ENCODE data around the gene BCL11A.

Gene BCL11A

DNA sequence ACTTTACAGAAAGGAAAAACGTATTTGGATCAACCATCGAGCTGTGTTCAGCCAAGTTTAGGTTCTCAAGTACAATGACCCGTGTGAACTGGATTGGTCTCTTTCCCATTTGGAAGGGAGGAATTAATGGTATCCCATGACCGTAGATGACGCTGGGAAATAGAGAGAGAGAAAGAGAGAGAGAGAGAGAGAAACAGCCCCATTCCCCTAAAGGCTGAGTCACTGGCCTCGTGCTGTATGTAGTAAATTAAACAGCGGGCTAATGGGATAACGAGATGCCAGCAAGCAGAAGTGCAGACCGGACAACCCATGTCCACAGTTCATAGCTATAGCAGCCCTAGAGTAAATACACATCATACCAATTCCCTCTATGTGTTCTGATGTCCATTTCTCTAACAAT is 99.6 kb downstream of the BCL11A start:
- H3K27ac ChIP-seq (ENCODE audit: poor library complexity, severe bottlenecking), result no peak overlapping the region
- no peaks in the 10 kb centered on the region for H3K27me3 ChIP-seq (ENCODE audit: insufficient read depth, poor library complexity, severe bottlenecking)
- H3K36me3 ChIP-seq (ENCODE audit: low read depth), result no peaks in the 10 kb centered on the region
- ATAC-seq (ENCODE audit: low read depth) (no peak), DNase-seq (ENCODE audit: low spot score) (no peak)
- no peaks in the 10 kb centered on the region for H3K4me1 ChIP-seq (ENCODE audit: insufficient read depth, poor library complexity, severe bottlenecking)
- no peaks in the 10 kb centered on the region for H3K9me3 ChIP-seq (ENCODE audit: severe bottlenecking)
- no peak overlapping the region for H3K4me3 ChIP-seq (ENCODE audit: severe bottlenecking)
- TF ChIP-seq, protein P1, sequence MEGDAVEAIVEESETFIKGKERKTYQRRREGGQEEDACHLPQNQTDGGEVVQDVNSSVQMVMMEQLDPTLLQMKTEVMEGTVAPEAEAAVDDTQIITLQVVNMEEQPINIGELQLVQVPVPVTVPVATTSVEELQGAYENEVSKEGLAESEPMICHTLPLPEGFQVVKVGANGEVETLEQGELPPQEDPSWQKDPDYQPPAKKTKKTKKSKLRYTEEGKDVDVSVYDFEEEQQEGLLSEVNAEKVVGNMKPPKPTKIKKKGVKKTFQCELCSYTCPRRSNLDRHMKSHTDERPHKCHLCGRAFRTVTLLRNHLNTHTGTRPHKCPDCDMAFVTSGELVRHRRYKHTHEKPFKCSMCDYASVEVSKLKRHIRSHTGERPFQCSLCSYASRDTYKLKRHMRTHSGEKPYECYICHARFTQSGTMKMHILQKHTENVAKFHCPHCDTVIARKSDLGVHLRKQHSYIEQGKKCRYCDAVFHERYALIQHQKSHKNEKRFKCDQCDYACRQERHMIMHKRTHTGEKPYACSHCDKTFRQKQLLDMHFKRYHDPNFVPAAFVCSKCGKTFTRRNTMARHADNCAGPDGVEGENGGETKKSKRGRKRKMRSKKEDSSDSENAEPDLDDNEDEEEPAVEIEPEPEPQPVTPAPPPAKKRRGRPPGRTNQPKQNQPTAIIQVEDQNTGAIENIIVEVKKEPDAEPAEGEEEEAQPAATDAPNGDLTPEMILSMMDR (IDR thresholded peaks at IDR 0.05; ENCODE audit: poor library complexity, severe bottlenecking), result no peak

DNA sequence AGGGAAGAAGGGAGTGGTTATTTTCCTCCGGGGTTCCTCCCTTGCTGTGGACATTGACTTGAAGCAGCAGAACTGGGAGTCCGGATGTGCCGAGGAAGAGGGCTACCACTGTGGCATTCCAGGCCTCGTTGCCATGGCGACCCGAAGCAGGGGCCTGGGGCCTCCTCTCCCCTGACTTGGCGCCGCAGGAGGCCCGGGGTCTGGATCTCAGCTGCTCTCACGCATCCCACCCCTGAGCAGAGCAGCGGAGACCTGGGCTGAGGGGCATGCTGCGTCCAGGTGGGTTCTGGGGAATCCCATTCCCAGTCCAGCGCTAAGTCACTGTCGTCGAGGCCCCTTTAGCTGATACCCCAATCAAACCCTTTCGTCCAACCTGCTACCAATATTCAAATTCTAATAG is 100.2 kb downstream of the BCL11A start:
- TF ChIP-seq, protein P1 (IDR thresholded peaks at IDR 0.05; ENCODE audit: poor library complexity, severe bottlenecking), result no peak
- H3K27me3 ChIP-seq (ENCODE audit: insufficient read depth, poor library complexity, severe bottlenecking), result no peaks in the 10 kb centered on the region
- DNase-seq (ENCODE audit: low spot score), result no peak
- H3K4me1 ChIP-seq (ENCODE audit: insufficient read depth, poor library complexity, severe bottlenecking), result no peaks in the 10 kb centered on the region
- no peak for ATAC-seq (ENCODE audit: low read depth)
- H3K36me3 ChIP-seq (ENCODE audit: low read depth), result no peaks in the 10 kb centered on the region
- no peaks in the 10 kb centered on the region for H3K9me3 ChIP-seq (ENCODE audit: severe bottlenecking)
- H3K27ac ChIP-seq (ENCODE audit: poor library complexity, severe bottlenecking), result no peak overlapping the region
- H3K4me3 ChIP-seq (ENCODE audit: severe bottlenecking), result no peak overlapping the region

DNA sequence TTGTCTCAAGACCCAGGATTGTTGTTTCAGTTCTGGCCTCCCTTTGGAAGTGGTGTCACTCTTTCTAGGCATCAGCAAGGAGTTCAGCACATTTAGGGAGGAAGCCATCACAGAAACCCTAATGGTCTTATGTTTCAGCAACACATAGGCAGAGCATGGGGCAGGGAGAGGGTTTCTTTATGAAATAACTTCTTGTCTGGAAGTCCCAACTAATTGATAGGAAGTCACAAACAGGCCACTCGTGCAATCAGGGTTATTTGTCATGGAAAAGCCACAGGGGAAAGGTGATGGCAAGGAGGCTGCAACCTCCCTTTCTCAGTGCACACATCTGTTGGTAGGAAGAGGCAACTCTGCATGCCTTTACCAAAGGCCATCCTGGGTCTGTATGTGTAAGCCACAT is 103.0 kb downstream of the BCL11A start:
- Histone ChIP-seq H3K36me3 (ENCODE audit: low read depth) (no peaks in the 10 kb centered on the region), H3K4me3 (ENCODE audit: severe bottlenecking) (no peak overlapping the region), H3K4me1 (ENCODE audit: insufficient read depth, poor library complexity, severe bottlenecking) (no peaks in the 10 kb centered on the region), H3K27me3 (ENCODE audit: insufficient read depth, poor library complexity, severe bottlenecking) (no peaks in the 10 kb centered on the region), H3K9me3 (ENCODE audit: severe bottlenecking) (no peaks in the 10 kb centered on the region), H3K27ac (ENCODE audit: poor library complexity, severe bottlenecking) (no peak overlapping the region)
- TF ChIP-seq, protein P1 (IDR thresholded peaks at IDR 0.05; ENCODE audit: poor library complexity, severe bottlenecking), result no peak
- no peak for ATAC-seq (ENCODE audit: low read depth)
- DNase-seq (ENCODE audit: low spot score), result no peak

DNA sequence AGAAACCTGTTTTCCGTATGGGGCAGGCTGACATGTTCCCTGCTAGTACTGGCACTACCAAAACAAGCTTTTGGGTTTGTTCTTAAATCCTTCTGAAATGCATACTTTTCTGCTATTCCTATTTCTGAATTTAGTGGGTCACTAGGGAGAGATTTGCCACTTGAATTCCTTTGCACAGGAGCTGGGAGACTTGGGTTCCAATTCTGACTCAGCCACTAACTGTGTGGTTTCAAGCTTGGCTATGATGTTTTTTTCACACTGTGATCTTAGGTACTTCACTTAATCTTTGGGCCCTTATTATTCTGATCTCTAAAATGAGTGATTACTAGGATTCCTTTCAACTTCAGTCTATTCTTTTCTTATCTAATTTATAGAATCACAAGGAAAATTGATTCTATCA is 105.5 kb downstream of the BCL11A start:
- TF ChIP-seq, protein P1 (IDR thresholded peaks at IDR 0.05; ENCODE audit: poor library complexity, severe bottlenecking), result no peak
- H3K27ac ChIP-seq (ENCODE audit: poor library complexity, severe bottlenecking), result no peak overlapping the region
- H3K9me3 ChIP-seq (ENCODE audit: severe bottlenecking), result no peaks in the 10 kb centered on the region
- H3K36me3 ChIP-seq (ENCODE audit: low read depth), result no peaks in the 10 kb centered on the region
- no peaks in the 10 kb centered on the region for H3K27me3 ChIP-seq (ENCODE audit: insufficient read depth, poor library complexity, severe bottlenecking)
- H3K4me1 ChIP-seq (ENCODE audit: insufficient read depth, poor library complexity, severe bottlenecking), result no peaks in the 10 kb centered on the region
- H3K4me3 ChIP-seq (ENCODE audit: severe bottlenecking), result no peak overlapping the region
- ATAC-seq (ENCODE audit: low read depth) (no peak), DNase-seq (ENCODE audit: low spot score) (no peak)

DNA sequence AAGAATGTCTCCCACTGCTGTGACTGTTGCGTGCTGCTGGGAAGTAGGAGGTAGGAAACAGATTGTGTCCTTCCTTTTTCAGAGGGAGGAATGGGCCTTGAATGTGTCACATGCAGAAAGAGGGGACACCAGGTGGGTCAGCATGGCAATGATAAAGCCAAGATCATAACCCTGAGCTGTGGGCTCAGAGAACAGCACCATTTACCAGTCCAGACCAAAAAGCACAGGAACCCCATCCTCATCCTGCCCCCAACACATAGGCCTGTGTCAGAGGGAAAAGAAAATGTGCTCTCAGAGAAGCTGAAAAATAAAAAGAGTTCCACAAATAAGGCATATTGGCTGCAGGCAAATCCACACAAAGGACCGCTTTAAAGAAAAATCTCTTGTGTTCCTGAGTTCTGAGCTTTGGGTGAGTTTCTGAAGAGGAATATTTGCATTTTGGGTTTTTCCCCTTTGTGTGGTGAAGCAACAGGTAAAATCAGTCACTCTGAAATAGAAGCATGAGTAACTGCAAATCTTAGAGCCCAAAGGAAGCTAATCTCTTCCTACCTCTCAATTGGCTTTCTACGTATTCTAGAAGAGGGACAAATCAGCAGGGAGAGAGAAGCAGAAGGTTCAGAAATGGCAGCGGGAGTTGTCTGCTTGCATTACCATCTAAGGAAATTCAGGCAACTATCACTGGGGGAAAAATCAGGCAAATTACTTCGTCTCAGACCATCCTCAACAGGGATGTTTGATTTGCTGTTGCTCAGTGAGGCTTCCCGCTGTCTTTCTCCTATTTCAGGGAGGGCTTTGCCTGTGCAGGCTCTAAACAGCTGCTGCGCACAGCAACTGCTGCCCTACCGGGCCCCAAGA is 106.8 kb downstream of the BCL11A start:
- no peak for DNase-seq (ENCODE audit: low spot score)
- Histone ChIP-seq H3K4me1 (ENCODE audit: insufficient read depth, poor library complexity, severe bottlenecking) (no peaks in the 10 kb centered on the region), H3K4me3 (ENCODE audit: severe bottlenecking) (no peak overlapping the region), H3K9me3 (ENCODE audit: severe bottlenecking) (no peaks in the 10 kb centered on the region), H3K27ac (ENCODE audit: poor library complexity, severe bottlenecking) (no peak overlapping the region), H3K36me3 (ENCODE audit: low read depth) (no peaks in the 10 kb centered on the region), H3K27me3 (ENCODE audit: insufficient read depth, poor library complexity, severe bottlenecking) (no peaks in the 10 kb centered on the region)
- no peak for ATAC-seq (ENCODE audit: low read depth)
- TF ChIP-seq, protein P1 (IDR thresholded peaks at IDR 0.05; ENCODE audit: poor library complexity, severe bottlenecking), result no peak

All from RWPE2 (cell line).